KMS-11 (cell line): ENCODE results near the gene L1CAM.

Experiments
- H2AFZ ChIP-seq: fragments of 200-600 bp; sonication (generic); 2 replicates; pipeline ENCODE4 v1.6.1; 2016; ENCODE audit warnings: antibody characterized with exemption, mixed run types, low read depth
- H3K27ac ChIP-seq: fragments of 200-600 bp; sonication (generic); 2 replicates; pipeline ENCODE4 v1.6.1; 2016; ENCODE audit warnings: mild to moderate bottlenecking, mixed run types
- H3K27me3 ChIP-seq: fragments of 200-600 bp; sonication (generic); 2 replicates; pipeline ENCODE4 v1.6.1; 2017; ENCODE audit warnings: mild to moderate bottlenecking, low read depth, mixed run types, moderate library complexity; ENCODE audit not compliant: insufficient read depth
- H3K36me3 ChIP-seq: fragments of 200-600 bp; sonication (generic); 2 replicates; pipeline ENCODE4 v1.6.1; 2017; ENCODE audit warnings: mild to moderate bottlenecking, mixed run types; ENCODE audit not compliant: insufficient read depth
- H3K4me1 ChIP-seq: fragments of 200-600 bp; sonication (generic); 2 replicates; pipeline ENCODE4 v1.6.1; 2016; ENCODE audit warnings: mild to moderate bottlenecking, low read depth, mixed run types; ENCODE audit not compliant: poor library complexity, severe bottlenecking
- H3K4me2 ChIP-seq: fragments of 200-600 bp; sonication (generic); 2 replicates; pipeline ENCODE4 v1.7.0; 2016; ENCODE audit warnings: mild to moderate bottlenecking, mixed run types
- H3K4me3 ChIP-seq: fragments of 200-600 bp; sonication (generic); IDR thresholded peaks from 2 replicates; pipeline ENCODE4 v1.6.1; 2017; ENCODE audit warnings: low read depth, low read length, mixed read lengths; ENCODE audit not compliant: insufficient read depth
- H3K79me2 ChIP-seq: fragments of 200-600 bp; sonication (generic); 2 replicates; pipeline ENCODE4 v1.6.1; 2016; ENCODE audit warnings: low read depth, mixed run types; ENCODE audit not compliant: insufficient read depth
- H3K9ac ChIP-seq: fragments of 200-600 bp; sonication (generic); 2 replicates; pipeline ENCODE4 v1.6.1; 2016; ENCODE audit warnings: mild to moderate bottlenecking, mixed run types
- H4K20me1 ChIP-seq: fragments of 200-600 bp; sonication (generic); 2 replicates; pipeline ENCODE4 v1.6.1; 2016; ENCODE audit warnings: mild to moderate bottlenecking, mixed run types; ENCODE audit not compliant: insufficient read depth
- TF ChIP-seq, protein P1 (sequence below): fragments of 200-600 bp; sonication (generic); conservative IDR thresholded peaks from 2 replicates; pipeline ENCODE4 v1.6.1; 2017; ENCODE audit warnings: low read depth, mild to moderate bottlenecking, antibody characterized with exemption, low read length, moderate library complexity, mixed read lengths

The L1CAM gene

DNA sequence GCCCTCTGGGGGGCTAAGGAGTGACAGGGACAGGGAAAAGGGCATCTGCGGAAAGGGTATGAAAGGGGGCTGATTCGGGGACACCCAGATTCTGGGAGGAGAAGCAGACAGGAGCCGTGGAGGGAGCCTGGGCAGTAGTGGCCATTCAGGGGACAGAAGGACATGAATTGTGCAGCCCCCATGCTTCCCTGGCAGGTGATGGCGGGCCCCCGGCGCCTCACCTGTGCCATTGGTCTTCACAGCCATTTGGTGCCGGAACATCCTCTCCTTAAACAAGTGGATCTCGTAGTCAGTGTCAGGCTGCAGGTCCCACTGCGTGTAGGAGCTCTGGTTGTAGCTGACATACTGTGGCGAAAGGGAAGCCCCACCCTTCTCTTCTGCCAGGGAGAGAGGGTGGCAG lies 21.9 kb downstream of the L1CAM start:
- H3K4me3 ChIP-seq, result no peak overlapping the region
- H3K4me2 ChIP-seq, result no peak overlapping the region
- TF ChIP-seq, protein P1, sequence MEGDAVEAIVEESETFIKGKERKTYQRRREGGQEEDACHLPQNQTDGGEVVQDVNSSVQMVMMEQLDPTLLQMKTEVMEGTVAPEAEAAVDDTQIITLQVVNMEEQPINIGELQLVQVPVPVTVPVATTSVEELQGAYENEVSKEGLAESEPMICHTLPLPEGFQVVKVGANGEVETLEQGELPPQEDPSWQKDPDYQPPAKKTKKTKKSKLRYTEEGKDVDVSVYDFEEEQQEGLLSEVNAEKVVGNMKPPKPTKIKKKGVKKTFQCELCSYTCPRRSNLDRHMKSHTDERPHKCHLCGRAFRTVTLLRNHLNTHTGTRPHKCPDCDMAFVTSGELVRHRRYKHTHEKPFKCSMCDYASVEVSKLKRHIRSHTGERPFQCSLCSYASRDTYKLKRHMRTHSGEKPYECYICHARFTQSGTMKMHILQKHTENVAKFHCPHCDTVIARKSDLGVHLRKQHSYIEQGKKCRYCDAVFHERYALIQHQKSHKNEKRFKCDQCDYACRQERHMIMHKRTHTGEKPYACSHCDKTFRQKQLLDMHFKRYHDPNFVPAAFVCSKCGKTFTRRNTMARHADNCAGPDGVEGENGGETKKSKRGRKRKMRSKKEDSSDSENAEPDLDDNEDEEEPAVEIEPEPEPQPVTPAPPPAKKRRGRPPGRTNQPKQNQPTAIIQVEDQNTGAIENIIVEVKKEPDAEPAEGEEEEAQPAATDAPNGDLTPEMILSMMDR, result no peak
- H3K9ac ChIP-seq, result no peak overlapping the region
- no peak overlapping the region for H2AFZ ChIP-seq
- no peaks in the 10 kb centered on the region for H4K20me1 ChIP-seq
- no peak overlapping the region for H3K27ac ChIP-seq
- H3K36me3 ChIP-seq, result no peaks in the 10 kb centered on the region
- H3K79me2 ChIP-seq, result no peaks in the 10 kb centered on the region
- no peaks in the 10 kb centered on the region for H3K4me1 ChIP-seq
- H3K27me3 ChIP-seq, result peaks cover 81% of the 10 kb centered on the region; the same call in 1 of the 2 replicates

DNA sequence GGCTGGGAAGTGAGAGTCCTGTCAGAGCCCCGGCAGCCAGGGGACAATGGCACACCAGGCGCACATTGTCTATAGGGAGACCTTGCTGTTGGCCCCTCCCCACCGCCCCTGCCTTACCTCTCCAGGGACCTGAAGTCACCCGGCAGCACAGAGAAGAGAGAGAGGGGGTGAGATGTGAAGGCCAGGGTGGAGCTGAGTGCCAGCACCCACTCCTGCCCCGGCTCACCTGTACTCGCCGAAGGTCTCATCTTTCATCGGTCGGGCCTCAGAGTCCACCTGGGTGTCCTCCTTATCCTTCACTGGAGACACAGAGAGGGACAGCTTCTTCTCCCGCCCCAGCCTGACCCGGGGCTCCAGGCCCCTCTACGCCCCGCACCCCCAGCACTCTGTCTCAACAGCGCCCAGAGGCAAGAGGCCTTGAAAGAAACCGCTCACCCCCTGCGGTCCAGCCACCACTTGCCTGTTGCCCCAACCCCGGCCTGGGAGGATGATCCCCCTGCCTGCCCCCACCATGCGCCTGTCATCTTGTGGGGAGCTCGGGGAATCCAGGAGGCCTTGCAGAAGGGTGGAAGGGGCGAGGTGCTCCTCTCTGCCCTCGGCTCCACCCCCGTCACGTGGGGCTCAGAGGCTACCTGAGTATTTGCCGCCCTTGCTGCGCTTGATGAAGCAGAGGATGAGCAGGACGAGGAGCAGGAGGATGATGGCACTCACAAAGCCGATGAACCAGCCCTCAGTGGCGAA lies 22.6 kb downstream of the L1CAM start:
- Histone ChIP-seq H3K36me3 (no peaks in the 10 kb centered on the region), H3K27me3 (peaks cover 76% of the 10 kb centered on the region; the same call in 1 of the 2 replicates), H3K27ac (no peak overlapping the region)

DNA sequence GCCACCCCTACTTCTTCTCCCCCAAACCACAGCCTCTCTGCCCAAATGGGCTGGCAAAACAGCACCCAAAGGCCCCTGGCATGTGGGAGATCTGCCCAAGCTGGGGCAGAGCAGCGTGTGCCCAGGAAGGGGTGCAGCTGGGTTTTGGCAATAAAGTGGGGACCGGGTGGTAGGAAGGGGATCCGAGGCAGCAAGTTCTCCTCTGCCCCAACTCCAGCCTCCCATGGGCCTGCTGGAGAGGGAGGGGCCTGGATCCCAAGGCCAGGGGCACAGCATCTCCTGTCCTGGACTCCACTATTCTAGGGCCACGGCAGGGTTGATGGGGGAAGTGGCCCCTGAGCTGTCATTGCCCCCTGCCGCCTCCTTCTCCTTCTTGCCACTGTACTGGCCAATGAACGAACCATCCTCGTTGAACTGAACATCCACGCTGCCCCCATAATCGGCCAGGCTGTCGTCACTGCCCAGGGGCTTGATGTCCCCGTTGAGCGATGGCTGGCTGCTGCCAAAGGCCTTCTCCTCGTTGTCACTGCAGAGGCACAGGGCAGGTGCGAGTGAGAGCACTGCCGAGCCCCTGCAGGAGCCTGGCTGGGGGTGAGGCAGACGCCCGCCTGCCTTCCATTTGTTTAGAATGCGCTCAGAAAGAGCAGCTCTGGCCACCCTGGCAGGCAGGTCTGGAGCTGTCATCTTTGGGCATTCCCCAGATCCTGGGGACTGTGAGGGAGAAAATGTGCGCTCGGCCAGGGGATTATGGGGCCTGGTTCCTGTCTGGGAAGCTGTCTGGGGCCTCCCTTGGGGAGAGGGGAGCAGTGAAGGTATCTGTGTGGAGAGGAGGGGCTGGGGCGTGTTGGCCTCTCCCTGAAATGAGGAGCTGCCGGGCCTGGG lies 23.4 kb downstream of the L1CAM start:
- H2AFZ ChIP-seq, result no peak overlapping the region
- H3K27ac ChIP-seq, result no peak overlapping the region
- H3K4me2 ChIP-seq, result no peak overlapping the region
- H3K9ac ChIP-seq, result no peak overlapping the region
- no peaks in the 10 kb centered on the region for H3K36me3 ChIP-seq
- H3K4me1 ChIP-seq, result no peaks in the 10 kb centered on the region
- H4K20me1 ChIP-seq, result no peaks in the 10 kb centered on the region
- TF ChIP-seq, protein P1, result no peak
- peaks cover 77% of the 10 kb centered on the region; the same call in 1 of the 2 replicates for H3K27me3 ChIP-seq
- H3K4me3 ChIP-seq, result no peak overlapping the region
- H3K79me2 ChIP-seq, result no peaks in the 10 kb centered on the region

More for the DNA sequence above, 22.6 kb downstream of the L1CAM start:
- H2AFZ ChIP-seq, result no peak overlapping the region
- H3K79me2 ChIP-seq, result no peaks in the 10 kb centered on the region
- H3K9ac ChIP-seq, result no peak overlapping the region
- H3K4me1 ChIP-seq, result no peaks in the 10 kb centered on the region
- H3K4me3 ChIP-seq, result no peak overlapping the region
- no peaks in the 10 kb centered on the region for H4K20me1 ChIP-seq
- TF ChIP-seq, protein P1, result no peak
- H3K4me2 ChIP-seq, result no peak overlapping the region

DNA sequence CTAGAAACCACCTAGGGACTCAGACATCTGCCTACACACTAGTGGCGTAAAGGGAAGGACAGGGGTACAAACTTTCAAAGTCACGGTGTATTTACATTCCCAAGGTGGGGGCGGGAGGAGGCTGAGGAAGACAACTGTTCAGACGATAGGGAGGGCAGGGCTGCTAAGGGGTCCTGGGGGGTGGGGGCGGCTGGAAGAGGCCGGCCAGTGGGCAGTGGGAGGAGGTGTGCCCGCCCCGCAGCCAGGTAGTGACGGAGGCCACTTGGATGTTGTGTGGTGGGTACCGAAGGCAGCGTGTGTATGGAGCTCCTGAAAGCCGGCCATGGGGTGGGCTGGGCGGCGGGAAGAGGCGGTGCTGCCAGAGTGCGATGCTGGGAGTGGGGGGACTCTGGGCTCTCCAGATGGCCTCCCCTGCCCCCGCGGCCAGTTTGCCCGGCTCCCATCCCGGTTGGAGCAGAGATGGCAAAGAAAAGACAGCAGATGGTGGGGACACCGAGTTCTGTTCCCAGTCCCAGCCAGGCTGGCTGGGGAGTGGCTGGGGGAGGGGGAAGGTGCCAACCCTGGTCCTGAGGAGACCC lies 24.2 kb downstream of the L1CAM start:
- TF ChIP-seq, protein P1, result no peak
- Histone ChIP-seq H2AFZ (no peak overlapping the region), H3K9ac (no peak overlapping the region), H3K4me3 (no peak overlapping the region), H3K36me3 (no peaks in the 10 kb centered on the region), H3K4me2 (no peak overlapping the region), H3K4me1 (no peaks in the 10 kb centered on the region), H4K20me1 (no peaks in the 10 kb centered on the region), H3K27ac (no peak overlapping the region), H3K27me3 (peaks cover 76% of the 10 kb centered on the region; the same call in 1 of the 2 replicates), H3K79me2 (no peaks in the 10 kb centered on the region)
